HEK293T (cell line): ENCODE data around the gene AKT1.

Source experiments
- ARNT ChIP-seq: fragments of 450-650 bp; IDR thresholded peaks from 2 replicates; pipeline ENCODE4 v1.6.1; 2017; ENCODE audit warnings: mild to moderate bottlenecking
- BHLHE40 ChIP-seq: fragments of 450-650 bp; IDR thresholded peaks from 2 replicates; pipeline ENCODE4 v1.6.1; 2016; ENCODE audit warnings: mild to moderate bottlenecking, moderate library complexity, borderline replicate concordance
- FOXA1 ChIP-seq: fragments of 450-650 bp; IDR thresholded peaks from 2 replicates; pipeline ENCODE4 v1.6.1; 2016; ENCODE audit warnings: mild to moderate bottlenecking
- FOXK2 ChIP-seq: fragments of 450-650 bp; IDR thresholded peaks from 2 replicates; pipeline ENCODE4 v1.6.1; 2016; ENCODE audit warnings: mild to moderate bottlenecking
- HDGF ChIP-seq: fragments of 450-650 bp; IDR thresholded peaks from 2 replicates; pipeline ENCODE4 v1.6.1; 2017; ENCODE audit warnings: antibody characterized with exemption, borderline replicate concordance
- NFRKB ChIP-seq: fragments of 450-650 bp; IDR thresholded peaks from 2 replicates; pipeline ENCODE4 v1.6.1; 2016; ENCODE audit warnings: mild to moderate bottlenecking, moderate library complexity
- SP1 ChIP-seq: fragments of 450-650 bp; IDR thresholded peaks from 2 replicates; pipeline ENCODE4 v1.6.1; 2017
- SUZ12 ChIP-seq: fragments of 450-650 bp; IDR thresholded peaks from 2 replicates; pipeline ENCODE4 v1.6.1; 2016; ENCODE audit warnings: mild to moderate bottlenecking
- TARDBP ChIP-seq: fragments of 450-650 bp; IDR thresholded peaks from 2 replicates; pipeline ENCODE4 v1.6.1; 2016

GRCh38 chr14:104774453-104775072 is 21.0 kb downstream of the AKT1 start:
- TF ChIP-seq BHLHE40 (no peak), TARDBP (no peak), SP1 (no peak), HDGF (no peak), SUZ12 (no peak), FOXA1 (no peak), ARNT (no peak), FOXK2 (no peak), NFRKB (no peak)
